ENCODE results near the gene NPIPB8.
"Not testable (repeated sequence)": the region's sequence is repeated elsewhere in the genome, so short reads cannot be mapped to it uniquely, and the experiment has no call there.

NPIPB8 gene

GRCh38 chr16:28637765-28638164, at the start of gene NPIPB8:
NPIPB8 (plus strand) TSS chr16:28638065; CDS start chr16:28638361, 296 bp downstream.
- not testable (repeated sequence) for H3K27ac Mint-ChIP-seq; H3K36me3 Mint-ChIP-seq (ENCODE audit: low read depth); H3K4me3 Mint-ChIP-seq; H3K27me3 Mint-ChIP-seq (ENCODE audit: low read depth); H3K9me3 Mint-ChIP-seq; H3K4me1 Mint-ChIP-seq (ENCODE audit: low read depth)

- Mint-ChIP-seq H3K4me3 (no peak overlapping the region), H3K4me1 (ENCODE audit: low read depth) (no peaks in the 10 kb centered on the region), H3K27me3 (ENCODE audit: low read depth) (no peaks in the 10 kb centered on the region)
These were observed 48.8 kb upstream of the NPIPB8 start for GRCh38 chr16:28589069-28589468.

GRCh38 chr16:28589930-28590329, 47.9 kb upstream of the NPIPB8 start:
- Mint-ChIP-seq H3K27ac (no peak overlapping the region), H3K4me3 (no peak overlapping the region), H3K36me3 (ENCODE audit: low read depth) (peaks cover 12% of the 10 kb centered on the region), H3K9me3 (no peaks in the 10 kb centered on the region), H3K27me3 (ENCODE audit: low read depth) (no peaks in the 10 kb centered on the region), H3K4me1 (ENCODE audit: low read depth) (no peaks in the 10 kb centered on the region)

More at GRCh38 chr16:28589069-28589468, 48.8 kb upstream of the NPIPB8 start:
- H3K27ac Mint-ChIP-seq, result no peak overlapping the region
- H3K9me3 Mint-ChIP-seq, result no peaks in the 10 kb centered on the region
- peaks cover 15% of the 10 kb centered on the region for H3K36me3 Mint-ChIP-seq (ENCODE audit: low read depth)

GRCh38 chr16:28590384-28591340, 47.2 kb upstream of the NPIPB8 start:
- Mint-ChIP-seq H3K4me3 (no peak overlapping the region), H3K4me1 (ENCODE audit: low read depth) (no peaks in the 10 kb centered on the region), H3K36me3 (ENCODE audit: low read depth) (peaks cover 12% of the 10 kb centered on the region), H3K27ac (no peak overlapping the region), H3K27me3 (ENCODE audit: low read depth) (no peaks in the 10 kb centered on the region), H3K9me3 (no peaks in the 10 kb centered on the region)

GRCh38 chr16:28591355-28591754, 46.5 kb upstream of the NPIPB8 start:
- no peaks in the 10 kb centered on the region for H3K4me1 Mint-ChIP-seq (ENCODE audit: low read depth)
- no peak overlapping the region for H3K27ac Mint-ChIP-seq
- H3K36me3 Mint-ChIP-seq (ENCODE audit: low read depth), result peaks cover 12% of the 10 kb centered on the region
- H3K27me3 Mint-ChIP-seq (ENCODE audit: low read depth), result no peaks in the 10 kb centered on the region
- H3K9me3 Mint-ChIP-seq, result no peaks in the 10 kb centered on the region
- no peak overlapping the region for H3K4me3 Mint-ChIP-seq

- H3K4me1 Mint-ChIP-seq (ENCODE audit: low read depth), result peaks cover 2% of the 10 kb centered on the region
- no peak overlapping the region for H3K4me3 Mint-ChIP-seq
- H3K9me3 Mint-ChIP-seq, result no peaks in the 10 kb centered on the region
- H3K27ac Mint-ChIP-seq, result no peak overlapping the region
- H3K27me3 Mint-ChIP-seq (ENCODE audit: low read depth), result no peaks in the 10 kb centered on the region
- peaks cover 7% of the 10 kb centered on the region for H3K36me3 Mint-ChIP-seq (ENCODE audit: low read depth)
These were observed 45.4 kb upstream of the NPIPB8 start for GRCh38 chr16:28592511-28592910.

GRCh38 chr16:28592979-28593553, 44.8 kb upstream of the NPIPB8 start:
- H3K27ac Mint-ChIP-seq, result no peak overlapping the region
- no peaks in the 10 kb centered on the region for H3K27me3 Mint-ChIP-seq (ENCODE audit: low read depth)
- no peaks in the 10 kb centered on the region for H3K9me3 Mint-ChIP-seq
- no peak overlapping the region for H3K4me3 Mint-ChIP-seq
- H3K36me3 Mint-ChIP-seq (ENCODE audit: low read depth), result peaks cover 7% of the 10 kb centered on the region
- peaks cover 2% of the 10 kb centered on the region for H3K4me1 Mint-ChIP-seq (ENCODE audit: low read depth)

DNA sequence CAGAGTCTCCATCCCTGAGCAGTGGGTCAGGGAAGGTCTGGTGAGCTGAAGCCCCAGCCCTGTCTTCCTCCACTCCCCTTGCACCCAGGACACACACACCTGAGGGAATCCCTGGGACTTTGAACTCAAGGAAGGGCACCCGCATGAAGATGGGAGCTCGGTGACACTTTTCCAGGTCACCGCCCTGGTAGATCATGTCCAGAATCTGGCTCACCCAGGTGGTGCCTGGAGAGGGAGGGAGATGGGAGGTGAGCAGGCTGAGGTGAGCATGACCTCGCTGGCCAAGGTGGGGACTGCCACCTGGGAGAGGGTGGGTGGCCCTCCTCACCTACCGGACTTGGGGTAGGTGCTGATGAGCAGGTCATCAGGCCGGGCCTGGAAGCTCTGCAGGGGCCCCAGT, 42.4 kb upstream of the NPIPB8 start:
- H3K36me3 Mint-ChIP-seq (ENCODE audit: low read depth); H3K27me3 Mint-ChIP-seq (ENCODE audit: low read depth); H3K4me3 Mint-ChIP-seq; H3K27ac Mint-ChIP-seq; H3K9me3 Mint-ChIP-seq; H3K4me1 Mint-ChIP-seq (ENCODE audit: low read depth): not testable (repeated sequence)

GRCh38 chr16:28596115-28596630, 41.7 kb upstream of the NPIPB8 start:
- Mint-ChIP-seq H3K27me3 (ENCODE audit: low read depth) (no peaks in the 10 kb centered on the region), H3K27ac (no peak overlapping the region), H3K36me3 (ENCODE audit: low read depth) (peaks cover 4% of the 10 kb centered on the region), H3K4me1 (ENCODE audit: low read depth) (peaks cover 2% of the 10 kb centered on the region), H3K4me3 (no peak overlapping the region), H3K9me3 (no peaks in the 10 kb centered on the region)

DNA sequence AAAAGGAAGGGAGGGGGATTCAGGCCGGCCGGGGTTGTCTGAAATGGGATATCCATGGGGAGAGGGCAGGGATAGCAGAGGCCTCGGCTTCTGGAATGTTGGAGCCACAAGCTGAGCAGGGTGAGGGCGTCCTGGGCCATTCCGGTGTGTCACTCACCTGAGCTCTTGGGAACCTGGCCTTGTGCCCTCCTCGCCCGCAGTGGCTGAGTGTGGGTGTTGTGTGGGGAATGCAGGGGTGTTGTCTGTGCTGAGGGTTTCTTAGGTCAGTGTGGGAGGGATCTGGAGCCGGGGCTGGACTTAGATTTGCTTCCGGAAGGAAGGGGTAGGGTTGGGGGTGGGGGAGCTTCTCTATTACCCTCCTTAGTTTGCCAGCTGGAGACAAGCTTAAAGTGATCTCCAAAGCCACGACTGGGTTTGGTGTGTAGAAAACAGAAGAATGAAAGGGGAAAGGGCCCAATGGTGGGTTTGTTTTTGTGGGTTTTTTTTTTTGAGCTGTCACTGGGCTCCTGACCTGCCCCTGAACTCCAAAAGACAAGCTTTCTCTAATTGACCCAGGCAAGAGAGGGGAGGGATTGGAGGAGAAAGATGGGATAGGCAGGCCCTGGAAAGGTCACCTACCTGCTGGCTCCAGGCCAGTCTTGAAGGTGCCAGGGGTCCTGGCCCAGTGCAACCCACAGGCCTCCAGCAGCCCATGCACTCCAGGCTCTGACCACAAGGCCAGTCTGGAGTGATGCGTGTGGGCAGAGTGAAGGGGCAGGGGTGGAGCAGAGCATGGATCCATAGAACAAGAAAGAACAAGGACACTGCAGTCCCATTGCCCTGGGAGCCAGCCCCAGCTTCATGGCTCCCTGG, 40.8 kb upstream of the NPIPB8 start, which contains the start of gene SULT1A2:
Gene SULT1A2 (minus strand): TSS at position 211 of the 852 bp plus-strand sequence. CDS start 1,120 bp downstream, outside the sequence.
- Mint-ChIP-seq H3K27me3 (ENCODE audit: low read depth) (no peaks in the 10 kb centered on the region), H3K27ac (no peak within 1 kb of the TSS), H3K36me3 (ENCODE audit: low read depth) (no peaks in the 10 kb centered on the region), H3K4me1 (ENCODE audit: low read depth) (peaks cover 2% of the 10 kb centered on the region), H3K9me3 (no peaks in the 10 kb centered on the region), H3K4me3 (no peak within 1 kb of the TSS)

GRCh38 chr16:28597692-28598261, 40.1 kb upstream of the NPIPB8 start:
- H3K36me3 Mint-ChIP-seq (ENCODE audit: low read depth), result no peaks in the 10 kb centered on the region
- H3K4me1 Mint-ChIP-seq (ENCODE audit: low read depth), result peaks cover 2% of the 10 kb centered on the region
- H3K9me3 Mint-ChIP-seq, result no peaks in the 10 kb centered on the region
- H3K27me3 Mint-ChIP-seq (ENCODE audit: low read depth), result no peaks in the 10 kb centered on the region
- no peak overlapping the region for H3K4me3 Mint-ChIP-seq
- H3K27ac Mint-ChIP-seq, result no peak overlapping the region

GRCh38 chr16:28599377-28600285, 38.2 kb upstream of the NPIPB8 start:
- H3K36me3 Mint-ChIP-seq (ENCODE audit: low read depth); H3K4me3 Mint-ChIP-seq; H3K27ac Mint-ChIP-seq; H3K9me3 Mint-ChIP-seq; H3K4me1 Mint-ChIP-seq (ENCODE audit: low read depth); H3K27me3 Mint-ChIP-seq (ENCODE audit: low read depth): not testable (repeated sequence)

DNA sequence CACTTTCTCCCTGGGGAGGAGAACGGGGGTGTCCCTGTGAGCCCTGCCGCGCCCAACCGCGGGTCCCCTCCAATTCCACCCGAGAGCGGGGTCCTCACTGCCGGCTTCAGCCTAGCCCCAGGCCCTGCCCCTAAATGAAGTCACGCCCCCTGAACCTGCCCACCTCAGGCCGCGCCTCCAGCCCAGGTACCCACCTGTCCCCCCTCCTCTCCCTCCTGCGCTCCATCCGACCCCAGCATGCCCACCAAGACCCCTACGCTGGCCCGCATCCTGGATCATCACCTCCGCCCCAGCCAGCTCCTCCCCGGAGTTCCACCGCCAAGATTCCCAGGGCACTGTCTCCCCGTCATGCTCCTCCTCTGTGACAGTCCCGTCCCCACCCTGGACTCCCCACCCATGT, 36.9 kb upstream of the NPIPB8 start:
- not testable (repeated sequence) for H3K9me3 Mint-ChIP-seq; H3K4me1 Mint-ChIP-seq (ENCODE audit: low read depth); H3K36me3 Mint-ChIP-seq (ENCODE audit: low read depth); H3K27me3 Mint-ChIP-seq (ENCODE audit: low read depth); H3K27ac Mint-ChIP-seq; H3K4me3 Mint-ChIP-seq
